GM13977 (cell line): ENCODE data around the gene SPRING1.

Source experiments
- DNase-seq: peaks from one replicate; pipeline ENCODE4 v3.0.0; 2012; ENCODE audit warnings: low spot score
- in situ Hi-C: fragments of 300-500 bp; cut with MboI; formaldehyde crosslinking; loops from one replicate; pipeline ENCODE4 v1.12.0; 2022; ENCODE audit warnings: low sequenced_read_pairs, low pct_unique_long_range_greater_than_20kb, mixed read lengths, inconsistent platforms; ENCODE audit not compliant: unreplicated experiment
- TF ChIP-seq, protein P1 (sequence below): IDR thresholded peaks from 2 replicates; pipeline ENCODE4 v1.5.1; 2012; ENCODE audit warnings: mild to moderate bottlenecking, control low read depth; ENCODE audit not compliant: insufficient read depth; ENCODE audit errors: extremely low read depth, missing control alignments

The SPRING1 gene

DNA sequence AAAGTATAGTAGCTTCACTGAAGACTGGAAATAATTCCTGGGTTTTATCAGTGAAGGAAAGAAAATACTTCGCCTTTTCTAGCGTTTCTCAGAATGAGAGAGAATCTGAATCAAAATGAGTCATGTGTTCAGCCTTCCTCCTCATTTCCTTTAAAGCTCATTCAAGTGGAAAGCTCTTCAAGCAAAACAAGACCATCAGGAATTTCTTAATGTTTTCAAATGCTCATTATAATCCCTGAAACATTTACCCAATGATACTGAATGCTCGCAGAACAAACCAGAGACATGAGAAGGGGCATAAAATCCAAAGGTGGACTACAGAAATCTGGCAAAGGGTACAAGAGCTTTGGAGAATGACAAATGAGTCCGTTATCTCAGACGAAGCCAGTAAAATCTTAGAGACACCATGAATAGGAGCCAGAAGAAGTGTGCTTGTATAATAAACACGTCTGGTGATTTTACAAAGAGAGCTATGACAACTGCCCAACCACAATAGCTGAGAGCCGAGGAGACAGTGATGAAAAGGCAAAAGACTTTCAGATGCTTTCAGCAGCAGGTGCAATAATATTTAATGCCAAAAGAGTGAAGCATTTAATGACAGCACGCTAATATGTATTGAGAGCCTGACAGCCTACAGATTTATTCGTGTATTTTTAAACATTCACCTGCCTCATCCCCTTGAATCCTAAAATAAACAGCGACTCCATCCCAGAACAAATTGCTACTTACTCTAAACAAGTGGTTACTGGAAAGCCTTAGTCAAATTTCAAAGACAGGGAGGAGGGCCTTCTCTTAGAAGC is 19.0 kb downstream of the SPRING1 start:
- TF ChIP-seq, protein P1, sequence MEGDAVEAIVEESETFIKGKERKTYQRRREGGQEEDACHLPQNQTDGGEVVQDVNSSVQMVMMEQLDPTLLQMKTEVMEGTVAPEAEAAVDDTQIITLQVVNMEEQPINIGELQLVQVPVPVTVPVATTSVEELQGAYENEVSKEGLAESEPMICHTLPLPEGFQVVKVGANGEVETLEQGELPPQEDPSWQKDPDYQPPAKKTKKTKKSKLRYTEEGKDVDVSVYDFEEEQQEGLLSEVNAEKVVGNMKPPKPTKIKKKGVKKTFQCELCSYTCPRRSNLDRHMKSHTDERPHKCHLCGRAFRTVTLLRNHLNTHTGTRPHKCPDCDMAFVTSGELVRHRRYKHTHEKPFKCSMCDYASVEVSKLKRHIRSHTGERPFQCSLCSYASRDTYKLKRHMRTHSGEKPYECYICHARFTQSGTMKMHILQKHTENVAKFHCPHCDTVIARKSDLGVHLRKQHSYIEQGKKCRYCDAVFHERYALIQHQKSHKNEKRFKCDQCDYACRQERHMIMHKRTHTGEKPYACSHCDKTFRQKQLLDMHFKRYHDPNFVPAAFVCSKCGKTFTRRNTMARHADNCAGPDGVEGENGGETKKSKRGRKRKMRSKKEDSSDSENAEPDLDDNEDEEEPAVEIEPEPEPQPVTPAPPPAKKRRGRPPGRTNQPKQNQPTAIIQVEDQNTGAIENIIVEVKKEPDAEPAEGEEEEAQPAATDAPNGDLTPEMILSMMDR: no peak
- in situ Hi-C loops: loop anchor here (25.0 kb wide), 1 partner anchor 393 kb away; no protein-coding TSS in a partner anchor
- DNase-seq: no peak

DNA sequence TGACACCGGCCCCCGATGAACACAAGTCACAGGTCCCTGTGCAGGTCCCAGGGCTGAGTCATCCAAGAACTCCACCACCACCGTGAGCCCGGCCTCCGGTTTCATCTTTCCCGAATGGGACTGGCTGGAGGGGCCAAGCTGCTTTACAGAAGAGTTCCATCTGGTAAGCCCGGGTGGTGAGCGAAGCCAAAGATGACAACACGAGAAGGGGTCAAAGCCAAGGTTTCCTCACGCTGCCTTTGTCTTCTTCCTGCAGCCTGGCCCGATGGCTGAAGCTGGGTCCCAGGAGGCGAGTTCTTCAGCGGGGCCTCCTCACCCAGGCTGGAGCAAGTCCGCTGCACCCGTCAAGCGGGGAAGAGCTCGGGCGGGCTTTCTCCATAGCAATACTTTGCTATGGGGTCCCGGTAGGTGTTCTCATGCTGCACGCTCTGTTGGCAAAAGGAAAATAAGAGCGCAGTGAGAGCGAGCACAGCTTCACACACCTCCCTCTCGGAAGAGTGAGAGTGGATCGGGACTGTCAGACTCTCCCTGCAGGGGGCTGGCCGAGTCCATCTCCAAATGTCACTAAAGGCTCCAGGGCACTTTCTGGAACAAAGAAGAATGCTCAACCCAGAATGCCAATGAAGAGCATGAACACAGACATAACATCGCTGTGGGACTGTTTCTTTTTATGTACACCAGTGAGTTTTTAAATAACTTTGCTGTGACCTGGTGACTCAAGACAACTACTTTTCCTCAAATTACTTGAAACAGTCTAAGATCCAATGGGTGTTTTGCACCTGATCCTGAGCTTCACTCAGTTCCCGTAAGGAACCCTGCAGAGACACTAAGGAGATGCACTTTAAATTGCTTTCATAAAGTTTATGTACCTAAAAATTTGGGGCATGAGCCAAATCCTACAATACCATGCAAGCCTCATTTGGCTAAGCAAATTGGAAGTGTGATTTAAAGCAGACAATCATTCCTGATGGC is 20.1 kb downstream of the SPRING1 start:
- TF ChIP-seq, protein P1: no peak
- in situ Hi-C loops: loop anchor here (25.0 kb wide), 1 partner anchor 395 kb away; no protein-coding TSS in a partner anchor
- no peak for DNase-seq

- no peak for DNase-seq
- in situ Hi-C loops: loop anchor here (25.0 kb wide), 1 partner anchor 398 kb away; no protein-coding TSS in a partner anchor
- TF ChIP-seq, protein P1: no peak
Observed at GRCh38 chr12:116714175-116714574, 23.7 kb downstream of the SPRING1 start.

GRCh38 chr12:116713527-116713926 is 24.3 kb downstream of the SPRING1 start:
- in situ Hi-C loops: loop anchor here (25.0 kb wide), 1 partner anchor 399 kb away; no protein-coding TSS in a partner anchor
- TF ChIP-seq, protein P1: no peak

DNA sequence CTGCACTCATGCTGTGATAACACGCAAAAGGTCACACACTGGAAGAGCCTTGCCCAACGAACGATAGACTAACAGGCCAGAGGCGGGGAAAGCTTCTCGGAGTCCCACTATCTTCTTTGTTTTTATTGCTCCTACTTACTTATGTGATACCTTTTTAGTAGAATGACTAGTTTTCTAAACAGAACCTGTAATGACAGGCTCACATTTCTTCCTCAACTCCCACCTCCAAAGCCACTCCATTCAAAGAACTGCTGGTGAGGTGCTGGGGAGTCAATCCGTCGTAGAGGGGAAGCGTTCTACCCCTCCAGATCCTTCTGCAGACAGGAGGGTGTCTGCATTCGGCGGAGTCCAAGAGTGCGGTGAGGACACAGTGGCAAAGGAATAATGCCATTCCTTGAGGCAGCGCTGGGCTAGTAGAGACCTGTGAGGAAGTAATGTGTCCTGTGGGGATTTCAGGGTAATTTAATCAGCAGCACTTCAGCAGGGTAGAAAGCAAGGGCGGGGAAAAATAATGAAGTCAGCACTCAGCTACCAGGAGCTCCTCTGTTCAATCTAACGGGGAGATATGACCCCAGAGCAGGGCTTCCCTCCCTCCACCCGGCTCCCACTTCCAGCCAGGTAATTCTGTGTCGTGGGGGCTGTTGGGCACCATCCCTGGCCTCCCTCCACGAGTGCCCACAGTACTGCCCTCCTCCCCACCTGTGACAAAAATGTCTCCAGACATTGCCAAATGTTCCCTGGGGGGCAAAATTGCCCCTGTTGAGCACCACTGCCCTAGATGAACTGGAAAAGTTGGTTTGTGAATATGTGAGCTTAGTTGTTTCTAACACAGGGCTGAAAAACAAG is 25.2 kb downstream of the SPRING1 start:
- in situ Hi-C loops: loop anchor here (25.0 kb wide), 1 partner anchor 400 kb away; no protein-coding TSS in a partner anchor
- DNase-seq: no peak
- TF ChIP-seq, protein P1: no peak

More at GRCh38 chr12:116713527-116713926, 24.3 kb downstream of the SPRING1 start:
- no peak for DNase-seq
